ENCODE data around the gene ETS2.

- TF ChIP-seq EZH2 (optimal IDR thresholded peaks at IDR 0.05; ENCODE audit: low read depth, low read length) (no peak), EZH2phosphoT487 (IDR thresholded peaks at IDR 0.05; ENCODE audit: low read length) (no peak)
- TF ChIP-seq, protein P1, sequence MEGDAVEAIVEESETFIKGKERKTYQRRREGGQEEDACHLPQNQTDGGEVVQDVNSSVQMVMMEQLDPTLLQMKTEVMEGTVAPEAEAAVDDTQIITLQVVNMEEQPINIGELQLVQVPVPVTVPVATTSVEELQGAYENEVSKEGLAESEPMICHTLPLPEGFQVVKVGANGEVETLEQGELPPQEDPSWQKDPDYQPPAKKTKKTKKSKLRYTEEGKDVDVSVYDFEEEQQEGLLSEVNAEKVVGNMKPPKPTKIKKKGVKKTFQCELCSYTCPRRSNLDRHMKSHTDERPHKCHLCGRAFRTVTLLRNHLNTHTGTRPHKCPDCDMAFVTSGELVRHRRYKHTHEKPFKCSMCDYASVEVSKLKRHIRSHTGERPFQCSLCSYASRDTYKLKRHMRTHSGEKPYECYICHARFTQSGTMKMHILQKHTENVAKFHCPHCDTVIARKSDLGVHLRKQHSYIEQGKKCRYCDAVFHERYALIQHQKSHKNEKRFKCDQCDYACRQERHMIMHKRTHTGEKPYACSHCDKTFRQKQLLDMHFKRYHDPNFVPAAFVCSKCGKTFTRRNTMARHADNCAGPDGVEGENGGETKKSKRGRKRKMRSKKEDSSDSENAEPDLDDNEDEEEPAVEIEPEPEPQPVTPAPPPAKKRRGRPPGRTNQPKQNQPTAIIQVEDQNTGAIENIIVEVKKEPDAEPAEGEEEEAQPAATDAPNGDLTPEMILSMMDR (IDR thresholded peaks at IDR 0.05; ENCODE audit: low read length) = no peak
These were observed 53.1 kb downstream of the ETS2 start for GRCh38 chr21:38858812-38859205.
